GM12878 (cell line): ENCODE results near the gene CDK17. TPM values are rescaled to one million over a fixed set of nuclear protein-coding genes. Genes with fewer than 3 reads are reported as not detected.

Experiments used
- CEBPB ChIP-seq, 2 experiments: fragments of 150-350 bp in 1 of 2; IDR thresholded peaks; 2 replicates each; pipeline ENCODE4 v1.6.1; 2012 to 2014; ENCODE audit warnings: low read depth in 2 of 2, low read length in 2 of 2, borderline replicate concordance in 1 of 2, inconsistent platforms in 1 of 2
- CHD1 ChIP-seq: IDR thresholded peaks from 2 replicates; pipeline ENCODE4 v1.6.1; 2012; ENCODE audit warnings: low read depth, low read length, improper control_type of control experiment
- CHD2 ChIP-seq: IDR thresholded peaks from 2 replicates; pipeline ENCODE4 v1.6.1; 2011; ENCODE audit warnings: low read depth, low read length, improper control_type of control experiment, borderline replicate concordance
- CTCF ChIP-seq, 3 experiments: IDR thresholded peaks in 2 of 3; conservative IDR thresholded peaks in 1 of 3; 2 replicates each; pipeline ENCODE4 v1.5.1; 2011; ENCODE audit warnings: low read depth in 3 of 3, low read length in 3 of 3, mild to moderate bottlenecking in 3 of 3, control low read depth in 2 of 3, moderate library complexity in 2 of 3, inconsistent platforms in 1 of 3, mixed read lengths in 1 of 3; ENCODE audit not compliant: control insufficient read depth in 2 of 3, insufficient read depth in 1 of 3; ENCODE audit errors: extremely low read depth in 1 of 3
- ESRRA ChIP-seq: IDR thresholded peaks from 2 replicates; pipeline ENCODE4 v1.6.1; 2012; ENCODE audit warnings: mild to moderate bottlenecking, low read length, improper control_type of control experiment
- IKZF1 ChIP-seq: fragments of 450-650 bp; conservative IDR thresholded peaks from 2 replicates; pipeline ENCODE4 v1.6.1; 2017; ENCODE audit warnings: antibody characterized with exemption, mild to moderate bottlenecking
- MYB ChIP-seq: fragments of 150-350 bp; IDR thresholded peaks from 2 replicates; pipeline ENCODE4 v1.6.1; 2014; ENCODE audit warnings: mild to moderate bottlenecking, low read depth, low read length, borderline replicate concordance
- NFYA ChIP-seq: IDR thresholded peaks from 2 replicates; pipeline ENCODE4 v1.6.1; 2011; ENCODE audit warnings: low read depth, mild to moderate bottlenecking, low read length, improper control_type of control experiment, borderline replicate concordance
- RAD21 ChIP-seq: IDR thresholded peaks from 2 replicates; pipeline ENCODE4 v1.6.1; 2011; ENCODE audit warnings: mild to moderate bottlenecking, low read depth, low read length, moderate library complexity; ENCODE audit not compliant: insufficient read depth
- RFX5 ChIP-seq: IDR thresholded peaks from 2 replicates; pipeline ENCODE4 v1.6.1; 2011; ENCODE audit warnings: low read depth, low read length, improper control_type of control experiment
- RUNX3 ChIP-seq: IDR thresholded peaks from 2 replicates; pipeline ENCODE4 v1.6.1; 2012; ENCODE audit warnings: low read length, inconsistent platforms
- SPI1 ChIP-seq: IDR thresholded peaks from 2 replicates; pipeline ENCODE4 v1.6.1; 2011; ENCODE audit warnings: low read depth, mild to moderate bottlenecking, low read length, moderate library complexity, borderline replicate concordance; ENCODE audit not compliant: insufficient read depth
- SRF ChIP-seq, 2 experiments: IDR thresholded peaks; 2 replicates each; pipeline ENCODE4 v1.6.1; 2011; ENCODE audit warnings: low read depth in 2 of 2, low read length in 2 of 2, mild to moderate bottlenecking in 1 of 2, moderate library complexity in 1 of 2
- STAT3 ChIP-seq: IDR thresholded peaks from 2 replicates; pipeline ENCODE4 v1.6.1; 2011; ENCODE audit warnings: low read depth, low read length, improper control_type of control experiment
- TAF1 ChIP-seq: IDR thresholded peaks from 2 replicates; pipeline ENCODE4 v1.6.1; 2011; ENCODE audit warnings: mild to moderate bottlenecking, low read depth, low read length, borderline replicate concordance
- ZNF274 ChIP-seq: IDR thresholded peaks from one replicate; pipeline ENCODE4 v1.8.0; 2011; ENCODE audit not compliant: insufficient read length, insufficient read depth
- polyA plus RNA-seq, 11 experiments: library from polyadenylated mRNA; depleted of rRNA in 4 of 11; unstranded in 6 of 11; stranded (reverse) in 5 of 11; fragments of >200 nt; fragmentation: Nextera tagmentation in 4 of 11; fragmentation: Illumina TruSeq in 1 of 11; extraction: Ambion mirVana in 4 of 11; extraction: Trizol in 1 of 11; gene quantifications; 1 replicate in 1 of 11; 2 replicates in 10 of 11; pipeline versions ENCODE4 v1.2.1 to v1.2.3, GENCODE V29; 2011 to 2016; ENCODE audit warnings: inconsistent platforms in 2 of 11, missing spikeins in 2 of 11, low read depth in 1 of 11
- total RNA-seq, 4 experiments: library from RNA; depleted of rRNA in 3 of 4; stranded (reverse); fragments of >200 nt in 3 of 4; fragmentation: Illumina TruSeq in 1 of 4; extraction: Trizol in 1 of 4; gene quantifications; 2 replicates each; pipeline versions ENCODE4 v1.2.1 to v1.2.3, GENCODE V29; 2013 to 2021

CDK17 gene
- total and polyA plus RNA-seq, 10 of the 15 experiments (the other 5 are each of a cell fraction or from before 2014, with no cell fraction given) = 5.6 to 45.6 (median 18.3) TPM

- TF ChIP-seq CHD2 (no peak), RUNX3 (peak; percentile 27; the same call in 1 of the 2 replicates), TAF1 (no peak), IKZF1 (peak; percentile 35; the same call in 1 of the 2 replicates), RAD21 (no peak), ZNF274 (no peak), CTCF (IDR thresholded peaks at IDR 0.05 in 2 of 3, conservative IDR thresholded peaks at IDR 0.05 in 1 of 3; ENCODE audit: control insufficient read depth in 2 of 3, extremely low read depth in 1 of 3, insufficient read depth in 1 of 3, low read depth in 3 of 3, low read length in 3 of 3) (no peak), RFX5 (no peak), CEBPB (IDR thresholded peaks at IDR 0.05; ENCODE audit: borderline replicate concordance in 1 of 2, low read depth in 2 of 2, low read length in 2 of 2) (no peak), CHD1 (no peak), SRF (IDR thresholded peaks at IDR 0.05; ENCODE audit: low read depth in 2 of 2, low read length in 2 of 2) (no peak), SPI1 (0 out of 2 replicates have a peak, but pooled peaks have one; percentile 2), ESRRA (no peak), STAT3 (no peak), MYB (no peak), NFYA (no peak)
- TF ChIP-seq, all 136 proteins: peak for 14
These were observed 24.2 kb downstream of the CDK17 start (continued) for GRCh38 chr12:96375841-96376604.
